Umbilical cord (tissue), 2 donors: Measurements from ENCODE around the gene CRABP2. TPM values are rescaled to one million over a fixed set of nuclear protein-coding genes. Genes with fewer than 3 reads are reported as not detected.

Source experiments
- DNase-seq: peaks from one replicate; pipeline ENCODE4 v3.0.0-alpha.2; 2015; ENCODE audit warnings: low spot score
- total RNA-seq: library from RNA; depleted of rRNA; stranded (reverse); fragments of >200 nt; gene quantifications from one replicate; pipeline ENCODE4 v1.2.3, GENCODE V29; 2014; ENCODE audit warnings: low replicate concordance; ENCODE audit not compliant: insufficient read depth

CRABP2 gene
- total RNA-seq, 1 donor from 2014 or later, result 46.7 TPM

DNA sequence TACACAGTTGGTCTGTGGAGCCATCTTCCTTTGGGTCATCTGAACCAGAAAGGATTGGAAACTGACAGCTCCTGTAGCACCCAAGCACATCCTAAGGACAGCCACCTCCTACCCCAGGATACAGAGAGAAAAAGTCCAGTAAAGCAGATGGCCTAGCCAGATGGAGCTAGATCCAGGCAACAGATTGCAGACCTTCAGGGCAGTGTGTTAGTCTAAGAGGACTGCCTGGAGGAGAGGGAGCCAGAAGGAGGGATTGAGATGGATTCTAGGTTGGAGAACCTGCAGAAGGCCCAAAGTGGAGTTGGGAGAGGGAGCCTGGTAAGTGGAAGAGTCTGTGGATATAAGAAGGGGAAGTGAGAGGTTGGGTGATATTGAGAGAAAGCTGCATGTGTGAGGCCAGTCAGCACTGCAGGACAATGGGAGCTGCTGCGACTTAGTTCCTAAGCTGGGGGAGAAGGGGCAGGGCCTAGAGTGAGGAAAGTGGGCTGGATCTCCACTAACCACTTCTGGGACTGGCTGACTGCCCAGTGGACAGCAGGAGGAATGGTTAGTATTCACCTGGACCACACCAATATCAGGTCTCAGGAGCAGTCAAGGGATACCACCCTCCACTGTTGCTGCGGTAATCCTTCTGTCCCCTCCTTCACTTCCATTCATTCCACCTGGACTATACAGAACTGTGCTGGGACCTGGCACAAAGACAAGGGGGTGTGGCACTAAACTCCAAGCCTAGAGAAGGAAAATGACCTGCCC is 50.1 kb downstream of the CRABP2 start:
- DNase-seq, result no peak

DNA sequence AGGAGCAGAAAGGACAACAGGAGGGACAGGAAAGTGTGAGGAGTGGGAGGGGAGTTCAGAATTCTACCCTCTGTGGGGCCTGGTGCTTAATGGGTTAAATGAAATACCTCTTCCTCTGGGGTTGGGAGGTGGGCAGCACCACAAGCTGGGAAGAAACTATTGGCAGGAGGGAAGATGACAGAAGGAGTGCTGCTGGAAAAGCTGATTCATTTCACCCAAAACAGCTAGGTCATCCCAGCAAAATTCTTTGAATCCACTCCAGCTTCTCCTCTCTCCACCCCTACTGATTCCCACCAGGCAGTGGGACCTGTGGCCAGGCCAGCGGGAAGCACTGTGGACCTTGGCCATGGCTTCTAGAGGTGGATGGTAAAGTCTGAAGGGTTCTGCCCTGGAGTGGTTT is 50.7 kb downstream of the CRABP2 start:
- DNase-seq, result no peak

DNA sequence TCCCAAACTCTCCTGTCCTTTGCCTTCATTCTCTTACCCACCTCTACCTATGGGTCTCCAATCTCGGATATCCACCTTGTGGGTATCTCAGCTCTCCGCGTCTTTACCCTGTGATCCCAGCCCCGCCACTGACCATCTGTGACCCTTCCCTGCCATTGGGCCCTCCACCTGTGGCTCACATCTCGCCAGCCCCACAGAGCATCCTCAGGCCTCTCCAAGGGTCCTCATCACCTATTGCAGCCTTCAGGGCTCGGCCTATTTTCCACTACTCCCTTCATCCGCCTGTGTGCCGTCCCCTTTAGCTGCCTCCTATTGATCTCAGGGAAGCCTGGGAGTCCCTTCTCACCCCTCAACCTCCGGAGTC is 52.4 kb downstream of the CRABP2 start:
- DNase-seq, result no peak

DNA sequence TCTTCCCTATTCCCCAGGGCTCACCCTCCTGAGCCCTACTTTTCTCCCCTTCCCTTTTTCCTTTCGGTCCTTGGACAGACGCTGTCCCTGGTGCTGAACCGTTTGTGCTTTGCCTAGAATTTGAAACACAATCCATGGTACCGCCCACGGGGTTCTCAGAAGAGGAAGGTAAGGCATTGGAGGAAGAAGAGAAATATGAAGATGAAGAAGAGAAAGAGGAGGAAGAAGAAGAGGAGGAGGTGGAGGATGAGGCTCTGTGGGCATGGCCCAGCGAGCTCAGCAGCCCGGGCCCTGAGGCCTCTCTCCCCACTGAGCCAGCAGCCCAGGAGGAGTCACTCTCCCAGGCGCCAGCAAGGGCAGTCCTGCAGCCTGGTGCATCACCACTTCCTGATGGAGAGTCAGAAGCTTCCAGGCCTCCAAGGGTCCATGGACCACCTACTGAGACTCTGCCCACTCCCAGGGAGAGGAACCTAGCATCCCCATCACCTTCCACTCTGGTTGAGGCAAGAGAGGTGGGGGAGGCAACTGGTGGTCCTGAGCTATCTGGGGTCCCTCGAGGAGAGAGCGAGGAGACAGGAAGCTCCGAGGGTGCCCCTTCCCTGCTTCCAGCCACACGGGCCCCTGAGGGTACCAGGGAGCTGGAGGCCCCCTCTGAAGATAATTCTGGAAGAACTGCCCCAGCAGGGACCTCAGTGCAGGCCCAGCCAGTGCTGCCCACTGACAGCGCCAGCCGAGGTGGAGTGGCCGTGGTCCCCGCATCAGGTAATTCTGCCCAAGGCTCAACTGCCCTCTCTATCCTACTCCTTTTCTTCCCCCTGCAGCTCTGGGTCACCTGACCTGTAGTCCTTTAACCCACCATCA is 53.0 kb downstream of the CRABP2 start:
- peak; percentile 63 for DNase-seq

Other genes starting within 250 kb of the CRABP2 start
- 5.5 TPM for gene MEF2D, start 204.8 kb downstream of the CRABP2 start, total RNA-seq
- 4.6 TPM for gene IQGAP3, start 133.0 kb downstream of the CRABP2 start, total RNA-seq
- gene TTC24, start 125.9 kb downstream of the CRABP2 start, total RNA-seq, result 3.1 TPM
- 40.9 TPM for gene NAXE, start 113.8 kb downstream of the CRABP2 start, total RNA-seq
- gene GPATCH4, start 104.1 kb downstream of the CRABP2 start, total RNA-seq, result 21.7 TPM
- gene HAPLN2, start 86.2 kb downstream of the CRABP2 start, total RNA-seq, result not detected
- 9.1 TPM for gene BCAN, start 63.5 kb downstream of the CRABP2 start, total RNA-seq
- 19.0 TPM for gene NES, start 28.2 kb downstream of the CRABP2 start, total RNA-seq
- gene METTL25B, start 22.9 kb upstream of the CRABP2 start, total RNA-seq, result 9.6 TPM
- 3.9 TPM for gene ISG20L2, start 23.2 kb upstream of the CRABP2 start, total RNA-seq
- gene MRPL24, start 35.5 kb upstream of the CRABP2 start, total RNA-seq, result 36.4 TPM
- 69.8 TPM for gene HDGF, start 46.1 kb upstream of the CRABP2 start, total RNA-seq
- gene PRCC, start 62.0 kb upstream of the CRABP2 start, total RNA-seq, result 21.4 TPM
- gene SH2D2A, start 111.3 kb upstream of the CRABP2 start, total RNA-seq, result 0.48 TPM
- gene INSRR, start 153.5 kb upstream of the CRABP2 start, total RNA-seq, result not detected
- not detected for gene NTRK1, start 155.3 kb upstream of the CRABP2 start, total RNA-seq
- gene PEAR1, start 188.1 kb upstream of the CRABP2 start, total RNA-seq, result 1.9 TPM
- gene LRRC71, start 215.0 kb upstream of the CRABP2 start, total RNA-seq, result not detected